ENCODE data around the gene FOXC1. TPM values are rescaled to one million over a fixed set of nuclear protein-coding genes. Genes with fewer than 3 reads are reported as not detected.

Gene FOXC1
- total and polyA plus RNA-seq, 2 of the 13 experiments (the other 11 are each of a cell fraction or from before 2014, with no cell fraction given) = 0.44 to 0.55 TPM

DNA sequence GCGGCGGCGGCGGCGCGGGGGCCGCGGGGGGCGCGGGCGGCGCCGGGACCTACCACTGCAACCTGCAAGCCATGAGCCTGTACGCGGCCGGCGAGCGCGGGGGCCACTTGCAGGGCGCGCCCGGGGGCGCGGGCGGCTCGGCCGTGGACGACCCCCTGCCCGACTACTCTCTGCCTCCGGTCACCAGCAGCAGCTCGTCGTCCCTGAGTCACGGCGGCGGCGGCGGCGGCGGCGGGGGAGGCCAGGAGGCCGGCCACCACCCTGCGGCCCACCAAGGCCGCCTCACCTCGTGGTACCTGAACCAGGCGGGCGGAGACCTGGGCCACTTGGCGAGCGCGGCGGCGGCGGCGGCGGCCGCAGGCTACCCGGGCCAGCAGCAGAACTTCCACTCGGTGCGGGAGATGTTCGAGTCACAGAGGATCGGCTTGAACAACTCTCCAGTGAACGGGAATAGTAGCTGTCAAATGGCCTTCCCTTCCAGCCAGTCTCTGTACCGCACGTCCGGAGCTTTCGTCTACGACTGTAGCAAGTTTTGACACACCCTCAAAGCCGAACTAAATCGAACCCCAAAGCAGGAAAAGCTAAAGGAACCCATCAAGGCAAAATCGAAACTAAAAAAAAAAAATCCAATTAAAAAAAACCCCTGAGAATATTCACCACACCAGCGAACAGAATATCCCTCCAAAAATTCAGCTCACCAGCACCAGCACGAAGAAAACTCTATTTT is 2.0 kb downstream of the FOXC1 start (continued):
- TF ChIP-seq ZNF232 (CRISPR knock-in tag; IDR thresholded peaks at IDR 0.05; ENCODE audit: borderline replicate concordance) (0 out of 2 replicates have a peak, but pooled peaks have one; percentile 37), ZFP90 (CRISPR knock-in tag; IDR thresholded peaks at IDR 0.05; ENCODE audit: borderline replicate concordance) (no peak), PLRG1 (conservative IDR thresholded peaks at IDR 0.05) (no peak), ZBTB21 (CRISPR knock-in tag; IDR thresholded peaks at IDR 0.05) (no peak), YY1 (IDR thresholded peaks at IDR 0.05; ENCODE audit: insufficient read depth, insufficient replicate concordance, low read depth, low read length) (no peak), ZNF703 (CRISPR knock-in tag; IDR thresholded peaks at IDR 0.05; ENCODE audit: borderline replicate concordance) (no peak), ZFX (CRISPR knock-in tag; IDR thresholded peaks at IDR 0.05; ENCODE audit: low read depth) (peak; percentile 68), PHF8 (CRISPR knock-in tag; IDR thresholded peaks at IDR 0.05) (peak; percentile 35; the same call in 1 of the 2 replicates), ZNF652 (CRISPR knock-in tag; IDR thresholded peaks at IDR 0.05; ENCODE audit: borderline replicate concordance, low read depth) (no peak), PHF21A (CRISPR knock-in tag; IDR thresholded peaks at IDR 0.05) (no peak), GTF3A (CRISPR knock-in tag; conservative IDR thresholded peaks at IDR 0.05) (no peak), ZNF264 (CRISPR knock-in tag; IDR thresholded peaks at IDR 0.05) (no peak), ZFP82 (CRISPR knock-in tag; IDR thresholded peaks at IDR 0.05; ENCODE audit: borderline replicate concordance) (no peak; the same call in 1 of the 2 replicates), MTA1 (CRISPR knock-in tag; IDR thresholded peaks at IDR 0.05; ENCODE audit: borderline replicate concordance) (no peak), ZNF343 (CRISPR knock-in tag; IDR thresholded peaks at IDR 0.05) (no peak)
- TF ChIP-seq, protein P1, sequence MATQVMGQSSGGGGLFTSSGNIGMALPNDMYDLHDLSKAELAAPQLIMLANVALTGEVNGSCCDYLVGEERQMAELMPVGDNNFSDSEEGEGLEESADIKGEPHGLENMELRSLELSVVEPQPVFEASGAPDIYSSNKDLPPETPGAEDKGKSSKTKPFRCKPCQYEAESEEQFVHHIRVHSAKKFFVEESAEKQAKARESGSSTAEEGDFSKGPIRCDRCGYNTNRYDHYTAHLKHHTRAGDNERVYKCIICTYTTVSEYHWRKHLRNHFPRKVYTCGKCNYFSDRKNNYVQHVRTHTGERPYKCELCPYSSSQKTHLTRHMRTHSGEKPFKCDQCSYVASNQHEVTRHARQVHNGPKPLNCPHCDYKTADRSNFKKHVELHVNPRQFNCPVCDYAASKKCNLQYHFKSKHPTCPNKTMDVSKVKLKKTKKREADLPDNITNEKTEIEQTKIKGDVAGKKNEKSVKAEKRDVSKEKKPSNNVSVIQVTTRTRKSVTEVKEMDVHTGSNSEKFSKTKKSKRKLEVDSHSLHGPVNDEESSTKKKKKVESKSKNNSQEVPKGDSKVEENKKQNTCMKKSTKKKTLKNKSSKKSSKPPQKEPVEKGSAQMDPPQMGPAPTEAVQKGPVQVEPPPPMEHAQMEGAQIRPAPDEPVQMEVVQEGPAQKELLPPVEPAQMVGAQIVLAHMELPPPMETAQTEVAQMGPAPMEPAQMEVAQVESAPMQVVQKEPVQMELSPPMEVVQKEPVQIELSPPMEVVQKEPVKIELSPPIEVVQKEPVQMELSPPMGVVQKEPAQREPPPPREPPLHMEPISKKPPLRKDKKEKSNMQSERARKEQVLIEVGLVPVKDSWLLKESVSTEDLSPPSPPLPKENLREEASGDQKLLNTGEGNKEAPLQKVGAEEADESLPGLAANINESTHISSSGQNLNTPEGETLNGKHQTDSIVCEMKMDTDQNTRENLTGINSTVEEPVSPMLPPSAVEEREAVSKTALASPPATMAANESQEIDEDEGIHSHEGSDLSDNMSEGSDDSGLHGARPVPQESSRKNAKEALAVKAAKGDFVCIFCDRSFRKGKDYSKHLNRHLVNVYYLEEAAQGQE (IDR thresholded peaks at IDR 0.05; ENCODE audit: borderline replicate concordance in 1 of 2, low read depth in 1 of 2, low read length in 2 of 2) = no peak
- TF ChIP-seq, protein P2, sequence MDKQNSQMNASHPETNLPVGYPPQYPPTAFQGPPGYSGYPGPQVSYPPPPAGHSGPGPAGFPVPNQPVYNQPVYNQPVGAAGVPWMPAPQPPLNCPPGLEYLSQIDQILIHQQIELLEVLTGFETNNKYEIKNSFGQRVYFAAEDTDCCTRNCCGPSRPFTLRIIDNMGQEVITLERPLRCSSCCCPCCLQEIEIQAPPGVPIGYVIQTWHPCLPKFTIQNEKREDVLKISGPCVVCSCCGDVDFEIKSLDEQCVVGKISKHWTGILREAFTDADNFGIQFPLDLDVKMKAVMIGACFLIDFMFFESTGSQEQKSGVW (CRISPR knock-in tag; IDR thresholded peaks at IDR 0.05; ENCODE audit: borderline replicate concordance) = no peak
- TF ChIP-seq, protein P3, sequence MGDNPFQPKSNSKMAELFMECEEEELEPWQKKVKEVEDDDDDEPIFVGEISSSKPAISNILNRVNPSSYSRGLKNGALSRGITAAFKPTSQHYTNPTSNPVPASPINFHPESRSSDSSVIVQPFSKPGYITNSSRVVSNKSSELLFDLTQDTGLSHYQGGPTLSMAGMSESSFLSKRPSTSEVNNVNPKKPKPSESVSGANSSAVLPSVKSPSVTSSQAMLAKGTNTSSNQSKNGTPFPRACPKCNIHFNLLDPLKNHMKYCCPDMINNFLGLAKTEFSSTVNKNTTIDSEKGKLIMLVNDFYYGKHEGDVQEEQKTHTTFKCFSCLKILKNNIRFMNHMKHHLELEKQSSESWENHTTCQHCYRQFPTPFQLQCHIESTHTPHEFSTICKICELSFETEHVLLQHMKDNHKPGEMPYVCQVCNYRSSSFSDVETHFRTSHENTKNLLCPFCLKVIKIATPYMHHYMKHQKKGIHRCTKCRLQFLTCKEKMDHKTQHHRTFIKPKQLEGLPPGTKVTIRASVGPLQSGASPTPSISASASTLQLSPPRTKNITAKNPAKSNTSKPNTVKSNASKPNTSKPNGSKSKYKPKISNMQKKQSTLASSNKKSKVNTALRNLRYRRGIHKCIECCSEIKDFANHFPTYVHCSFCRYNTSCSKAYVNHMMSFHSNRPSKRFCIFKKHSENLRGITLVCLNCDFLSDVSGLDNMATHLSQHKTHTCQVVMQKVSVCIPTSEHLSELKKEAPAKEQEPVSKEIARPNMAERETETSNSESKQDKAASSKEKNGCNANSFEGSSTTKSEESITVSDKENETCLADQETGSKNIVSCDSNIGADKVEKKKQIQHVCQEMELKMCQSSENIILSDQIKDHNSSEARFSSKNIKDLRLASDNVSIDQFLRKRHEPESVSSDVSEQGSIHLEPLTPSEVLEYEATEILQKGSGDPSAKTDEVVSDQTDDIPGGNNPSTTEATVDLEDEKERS (CRISPR knock-in tag; IDR thresholded peaks at IDR 0.05) = no peak

Measured in HepG2 (cell line).